WTC11 (cell line): Measurements from ENCODE around the gene TRIM66. TPM values are rescaled to one million over a fixed set of nuclear protein-coding genes. Genes with fewer than 3 reads are reported as not detected.

ENCODE experiments used
- ATAC-seq: fragments of 200-7000 bp; cut with Tn5 transposase; 2 replicates; pipeline ENCODE4 v1.10.0; 2021; ENCODE audit warnings: mild to moderate bottlenecking, moderate library complexity
- CTCF ChIA-PET: fragments of 300-600 bp; sonication (Branson Sonifier 250); formaldehyde crosslinking; loops from one replicate; lab custom pipeline; 2021; ENCODE audit warnings: antibody characterized with exemption; lab: Charles Lee
- POLR2A ChIA-PET: fragments of 350-600 bp; sonication (Branson Sonifier 250); formaldehyde crosslinking; loops from one replicate; lab custom pipeline; 2021; ENCODE audit warnings: antibody characterized with exemption; lab: Charles Lee
- DNase-seq: peaks from one replicate; pipeline ENCODE4 v3.0.0; 2021; ENCODE audit warnings: low spot score
- H3K27ac Mint-ChIP-seq: 2 replicates; pipeline ENCODE4 v1.8.0; 2021; ENCODE audit warnings: mixed read lengths
- H3K27me3 Mint-ChIP-seq: 2 replicates; pipeline ENCODE4 v1.8.0; 2021; ENCODE audit warnings: low read depth, mild to moderate bottlenecking, moderate library complexity, mixed read lengths
- H3K36me3 Mint-ChIP-seq: 2 replicates; pipeline ENCODE4 v1.8.0; 2021; ENCODE audit warnings: mixed read lengths
- H3K4me1 Mint-ChIP-seq: 2 replicates; pipeline ENCODE4 v1.8.0; 2022; ENCODE audit warnings: mixed read lengths
- H3K4me3 Mint-ChIP-seq: 2 replicates; pipeline ENCODE4 v1.8.0; 2021; ENCODE audit warnings: mild to moderate bottlenecking, moderate library complexity, mixed read lengths
- H3K9me3 Mint-ChIP-seq: 2 replicates; pipeline ENCODE4 v1.8.0; 2021; ENCODE audit warnings: mixed read lengths
- ATF1 ChIP-seq: sonication (generic); formaldehyde crosslinking; IDR thresholded peaks from 2 replicates; pipeline ENCODE4 v1.8.1; 2023; ENCODE audit warnings: mild to moderate bottlenecking, moderate library complexity, missing genetic modification reagents
- CBFB ChIP-seq: sonication (generic); formaldehyde crosslinking; IDR thresholded peaks from 2 replicates; pipeline ENCODE4 v1.8.1; 2022; ENCODE audit warnings: mild to moderate bottlenecking, low read depth, missing genetic modification reagents
- CREB1 ChIP-seq: sonication (generic); formaldehyde crosslinking; IDR thresholded peaks from 2 replicates; pipeline ENCODE4 v1.8.0; 2023; ENCODE audit warnings: mild to moderate bottlenecking, missing genetic modification reagents
- FOXJ3 ChIP-seq: sonication (generic); formaldehyde crosslinking; IDR thresholded peaks from 2 replicates; pipeline ENCODE4 v1.9.0; 2021; ENCODE audit warnings: missing genetic modification reagents, mild to moderate bottlenecking, borderline replicate concordance
- FOXK1 ChIP-seq: sonication (generic); formaldehyde crosslinking; IDR thresholded peaks from 2 replicates; pipeline ENCODE4 v1.8.0; 2022; ENCODE audit warnings: mild to moderate bottlenecking, moderate library complexity, missing genetic modification reagents
- HMGXB4 ChIP-seq: sonication (generic); formaldehyde crosslinking; IDR thresholded peaks from 2 replicates; pipeline ENCODE4 v1.8.1; 2023; ENCODE audit warnings: mild to moderate bottlenecking, moderate library complexity, missing genetic modification reagents
- IRF1 ChIP-seq: sonication (generic); formaldehyde crosslinking; IDR thresholded peaks from 2 replicates; pipeline ENCODE4 v1.8.0; 2023; ENCODE audit warnings: missing genetic modification reagents
- MAX ChIP-seq: sonication (generic); formaldehyde crosslinking; IDR thresholded peaks from 2 replicates; pipeline ENCODE4 v1.8.0; 2022; ENCODE audit warnings: mild to moderate bottlenecking, missing genetic modification reagents
- NR3C1 ChIP-seq: sonication (generic); formaldehyde crosslinking; conservative IDR thresholded peaks from 2 replicates; pipeline ENCODE4 v1.8.1; 2023; ENCODE audit warnings: low read depth, mild to moderate bottlenecking, missing genetic modification reagents
- RELA ChIP-seq: sonication (generic); formaldehyde crosslinking; IDR thresholded peaks from 2 replicates; pipeline ENCODE4 v1.8.1; 2022; ENCODE audit warnings: missing genetic modification reagents, mild to moderate bottlenecking, borderline replicate concordance
- STAT6 ChIP-seq: sonication (generic); formaldehyde crosslinking; conservative IDR thresholded peaks from 2 replicates; pipeline ENCODE4 v1.8.1; 2023; ENCODE audit warnings: mild to moderate bottlenecking, low read depth, missing genetic modification reagents, moderate library complexity
- TCF7 ChIP-seq: sonication (generic); formaldehyde crosslinking; IDR thresholded peaks from 2 replicates; pipeline ENCODE4 v1.8.0; 2022; ENCODE audit warnings: mild to moderate bottlenecking, low read depth, missing genetic modification reagents, moderate library complexity
- TP53 ChIP-seq: sonication (generic); formaldehyde crosslinking; IDR thresholded peaks from 2 replicates; pipeline ENCODE4 v1.8.1; 2023; ENCODE audit warnings: mild to moderate bottlenecking, missing genetic modification reagents
- ZNF232 ChIP-seq: sonication (generic); formaldehyde crosslinking; IDR thresholded peaks from 2 replicates; pipeline ENCODE4 v1.8.0; 2022; ENCODE audit warnings: mild to moderate bottlenecking, missing genetic modification reagents
- total RNA-seq: library from RNA; stranded (reverse); gene quantifications from 3 replicates; pipeline ENCODE4 v1.2.3, GENCODE V29; 2021
- TF ChIP-seq, protein P1 (sequence below): sonication (generic); formaldehyde crosslinking; IDR thresholded peaks from 2 replicates; pipeline ENCODE4 v1.8.1; 2022; ENCODE audit warnings: missing genetic modification reagents, borderline replicate concordance
- TF ChIP-seq, protein P2 (sequence below): fragments of 250-450 bp; sonication (Bioruptor Pico); IDR thresholded peaks from 2 replicates; pipeline ENCODE4 v1.9.0; 2021; ENCODE audit warnings: mild to moderate bottlenecking
- TF ChIP-seq, protein P3 (sequence below): fragments of 250-450 bp; sonication (Bioruptor Pico); conservative IDR thresholded peaks from 2 replicates; pipeline ENCODE4 v1.9.0; 2021; ENCODE audit warnings: mild to moderate bottlenecking

Gene TRIM66
- total RNA-seq, 1 experiment from 2014 or later: 5.6 TPM

GRCh38 chr11:8688414-8689362 lies 6.2 kb upstream of the TRIM66 start (continued):
- TF ChIP-seq, protein P1, sequence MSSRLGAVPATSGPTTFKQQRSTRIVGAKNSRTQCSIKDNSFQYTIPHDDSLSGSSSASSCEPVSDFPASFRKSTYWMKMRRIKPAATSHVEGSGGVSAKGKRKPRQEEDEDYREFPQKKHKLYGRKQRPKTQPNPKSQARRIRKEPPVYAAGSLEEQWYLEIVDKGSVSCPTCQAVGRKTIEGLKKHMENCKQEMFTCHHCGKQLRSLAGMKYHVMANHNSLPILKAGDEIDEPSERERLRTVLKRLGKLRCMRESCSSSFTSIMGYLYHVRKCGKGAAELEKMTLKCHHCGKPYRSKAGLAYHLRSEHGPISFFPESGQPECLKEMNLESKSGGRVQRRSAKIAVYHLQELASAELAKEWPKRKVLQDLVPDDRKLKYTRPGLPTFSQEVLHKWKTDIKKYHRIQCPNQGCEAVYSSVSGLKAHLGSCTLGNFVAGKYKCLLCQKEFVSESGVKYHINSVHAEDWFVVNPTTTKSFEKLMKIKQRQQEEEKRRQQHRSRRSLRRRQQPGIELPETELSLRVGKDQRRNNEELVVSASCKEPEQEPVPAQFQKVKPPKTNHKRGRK (CRISPR knock-in tag): no peak
- TF ChIP-seq ATF1 (CRISPR knock-in tag) (no peak; the same call in none of the 2 replicates), ZNF232 (CRISPR knock-in tag) (peak; percentile 76; the same call in 1 of the 2 replicates)

GRCh38 chr11:8686325-8686724 lies 3.9 kb upstream of the TRIM66 start:
- DNase-seq (no peak), ATAC-seq (no peak)
- TF ChIP-seq IRF1 (CRISPR knock-in tag): no peak
- TF ChIP-seq TP53 (CRISPR knock-in tag): no peak
- TF ChIP-seq CBFB (CRISPR knock-in tag): no peak
- no peak for TF ChIP-seq FOXJ3 (CRISPR knock-in tag)
- no peak for TF ChIP-seq CREB1 (CRISPR knock-in tag)
- TF ChIP-seq, protein P1 (CRISPR knock-in tag): no peak
- no peak for TF ChIP-seq HMGXB4 (CRISPR knock-in tag)
- no peak for TF ChIP-seq FOXK1 (CRISPR knock-in tag)
- TF ChIP-seq MAX (CRISPR knock-in tag): no peak
- TF ChIP-seq STAT6: no peak
- TF ChIP-seq, protein P2, sequence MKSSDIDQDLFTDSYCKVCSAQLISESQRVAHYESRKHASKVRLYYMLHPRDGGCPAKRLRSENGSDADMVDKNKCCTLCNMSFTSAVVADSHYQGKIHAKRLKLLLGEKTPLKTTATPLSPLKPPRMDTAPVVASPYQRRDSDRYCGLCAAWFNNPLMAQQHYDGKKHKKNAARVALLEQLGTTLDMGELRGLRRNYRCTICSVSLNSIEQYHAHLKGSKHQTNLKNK: no peak
- no peak for TF ChIP-seq TCF7
- TF ChIP-seq RELA: no peak
- no peak for TF ChIP-seq NR3C1
- TF ChIP-seq, protein P3, sequence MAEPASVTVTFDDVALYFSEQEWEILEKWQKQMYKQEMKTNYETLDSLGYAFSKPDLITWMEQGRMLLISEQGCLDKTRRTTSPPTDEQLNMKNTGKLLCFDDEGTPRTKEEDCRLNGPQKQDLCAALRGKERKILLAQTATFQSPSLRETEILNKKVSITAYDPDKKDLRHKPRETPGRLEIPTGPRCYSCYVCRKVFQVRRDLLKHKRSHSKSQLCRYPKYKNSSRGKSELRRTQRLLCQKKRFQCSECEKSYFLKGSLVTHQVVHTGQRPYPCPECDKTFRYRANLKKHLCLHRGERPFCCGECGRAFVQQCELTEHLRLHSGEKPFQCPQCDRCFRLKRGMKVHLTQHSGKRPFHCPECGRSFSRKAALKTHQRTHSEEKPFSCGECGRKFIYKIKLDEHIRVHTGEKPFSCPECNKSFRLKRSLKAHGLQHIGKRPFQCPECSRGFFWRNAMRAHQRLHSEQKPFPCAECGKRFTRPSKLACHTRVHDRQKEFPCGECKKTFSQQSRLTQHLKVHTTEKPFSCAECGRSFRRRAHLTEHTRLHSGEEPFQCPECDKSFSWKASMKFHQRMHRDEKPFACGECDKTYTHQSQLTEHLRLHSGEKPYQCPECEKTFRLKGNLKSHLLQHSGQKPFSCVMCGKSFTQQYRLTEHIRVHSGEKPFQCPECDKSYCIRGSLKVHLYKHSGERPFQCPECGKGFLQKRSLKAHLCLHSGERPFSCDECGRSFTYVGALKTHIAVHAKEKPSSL (CRISPR knock-in tag): no peak
- POLR2A ChIA-PET: interaction anchor here (0.7 kb wide), 3 partner anchors 8 to 96 kb away, joined by 3 to 6 read pairs (median 3); no protein-coding TSS in a partner anchor
- no peak overlapping the region for H3K4me3 Mint-ChIP-seq
- peaks cover 63% of the 10 kb centered on the region for H3K4me1 Mint-ChIP-seq
- H3K9me3 Mint-ChIP-seq: 0 out of 2 replicates have a peak, but pooled peaks cover 3% of the 10 kb centered on the region
- peaks cover 53% of the 10 kb centered on the region for H3K36me3 Mint-ChIP-seq
- CTCF ChIA-PET: interaction anchor here (1.1 kb wide), 1 partner anchor 15 kb away, joined by 7 read pairs; no protein-coding TSS in a partner anchor
- 0 out of 2 replicates have a peak overlapping the region, but pooled peaks have one; percentile 85 for H3K27ac Mint-ChIP-seq
- no peaks in the 10 kb centered on the region for H3K27me3 Mint-ChIP-seq
